HL-60 (cell line): Measurements from ENCODE around the gene SPIB.

Experiments
- CTCF ChIP-seq: IDR thresholded peaks from one replicate; pipeline ENCODE4 v1.5.1; 2011; ENCODE audit warnings: low read length, control low read depth, inconsistent platforms; ENCODE audit not compliant: insufficient read depth
- POLR2AphosphoS5 ChIP-seq: IDR thresholded peaks from 2 replicates; pipeline ENCODE4 v1.6.1; 2012; ENCODE audit warnings: low read depth

DNA sequence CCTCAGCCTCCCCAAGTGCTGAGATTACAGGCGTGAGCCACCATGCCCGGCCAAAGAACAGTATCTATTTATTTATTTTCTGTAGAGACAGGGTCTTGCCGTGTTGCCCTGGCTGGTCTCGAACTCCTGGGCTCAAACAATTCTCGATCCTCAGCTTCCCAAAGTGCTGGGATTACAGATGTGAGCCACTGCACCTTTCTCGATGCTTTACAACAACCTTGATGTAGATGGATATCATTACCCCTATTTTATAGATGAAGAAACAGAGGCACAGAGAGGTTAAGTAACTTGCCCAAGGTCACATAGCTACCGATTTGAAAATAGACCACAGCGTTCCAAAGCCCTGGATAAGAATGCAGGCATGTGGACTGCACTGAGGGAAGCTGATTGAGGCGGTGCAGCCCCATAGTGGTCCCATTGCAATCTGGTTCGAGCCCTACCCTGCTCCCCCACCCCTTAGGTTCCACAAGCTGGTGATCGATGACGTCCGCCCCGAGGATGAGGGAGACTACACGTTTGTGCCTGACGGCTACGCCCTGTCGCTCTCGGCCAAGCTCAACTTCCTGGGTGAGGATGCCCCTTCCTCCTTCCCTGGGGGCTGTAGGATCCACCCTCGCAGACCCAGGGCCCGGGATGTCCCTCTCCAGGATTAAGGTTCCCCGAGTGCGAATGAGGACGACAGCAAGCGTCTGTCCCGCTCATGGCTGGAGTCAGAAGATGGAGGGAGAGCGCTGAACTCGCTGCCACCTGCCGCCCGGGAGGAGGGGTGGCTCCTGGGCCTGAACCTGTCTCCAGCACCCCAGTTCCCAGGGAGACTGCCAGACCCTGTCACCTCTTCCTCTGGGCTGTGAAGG is 31.9 kb downstream of the SPIB start:
- no peak for TF ChIP-seq CTCF
- TF ChIP-seq POLR2AphosphoS5, result no peak
